ENCODE measurements around the gene AMPD3. TPM values are rescaled to one million over a fixed set of nuclear protein-coding genes. Genes with fewer than 3 reads are reported as not detected.

AMPD3 gene
- total RNA-seq, 1 experiment from 2014 or later, result 5.9 TPM

DNA sequence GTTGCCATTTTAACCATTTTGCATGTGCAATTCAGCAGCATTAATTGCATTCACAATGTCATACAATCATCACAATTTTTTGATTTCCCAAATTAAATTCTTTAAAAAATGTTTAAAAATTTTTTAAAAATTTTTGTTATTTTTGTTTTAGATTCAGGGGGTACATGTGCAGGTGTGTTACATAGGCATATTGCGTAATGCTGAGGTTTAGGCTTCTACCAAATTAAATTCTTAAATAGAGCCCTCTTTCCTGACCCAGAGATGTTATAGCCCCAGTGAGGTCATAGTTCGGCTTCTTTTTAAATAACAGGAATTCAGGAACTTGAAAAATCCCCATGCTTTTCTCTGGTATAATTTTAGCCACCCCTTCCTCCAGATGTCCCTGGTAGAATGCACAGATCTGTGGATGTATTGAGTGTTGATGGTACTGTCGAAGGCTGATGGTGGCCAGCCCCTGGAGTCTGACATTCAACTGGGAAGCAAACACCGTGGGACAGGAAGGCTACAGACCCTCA lies 11.3 kb upstream of the AMPD3 start:
- Histone ChIP-seq H3K9ac (ENCODE audit: extremely low read depth, insufficient read length, low read length) (no peak overlapping the region), H4K8ac (replicated peaks; ENCODE audit: insufficient read length, low read depth, low read length) (no peak overlapping the region), H3K9me3 (ENCODE audit: control insufficient read depth, low read depth, low read length) (no peaks in the 10 kb centered on the region), H2AK5ac (ENCODE audit: insufficient read length, low read length) (no peak overlapping the region), H4K5ac (ENCODE audit: insufficient read length, low read depth, low read length) (no peak overlapping the region), H3K56ac (ENCODE audit: insufficient read length, low read depth, low read length) (no peak overlapping the region), H2BK15ac (ENCODE audit: low read depth, low read length) (no peak overlapping the region), H4K20me1 (ENCODE audit: control insufficient read depth, insufficient read depth, insufficient read length) (no peaks in the 10 kb centered on the region), H2BK120ac (ENCODE audit: low read depth, low read length, poor library complexity, severe bottlenecking) (no peak overlapping the region), H3K4me2 (ENCODE audit: insufficient read depth, insufficient read length, low read length) (no peak overlapping the region), H2BK12ac (ENCODE audit: insufficient read length, low read depth, low read length) (no peak overlapping the region), H2AFZ (ENCODE audit: low read length) (no peak overlapping the region), H3K18ac (ENCODE audit: insufficient read length, low read depth, low read length) (no peak overlapping the region), H3K79me2 (ENCODE audit: insufficient read depth, low read length) (no peaks in the 10 kb centered on the region), H3K23me2 (ENCODE audit: insufficient read length, low read depth, low read length, poor library complexity, severe bottlenecking) (no peaks in the 10 kb centered on the region), H4K91ac (ENCODE audit: insufficient read length, low read depth, low read length) (no peak overlapping the region), H3K27me3 (ENCODE audit: insufficient read depth, low read length) (no peaks in the 10 kb centered on the region), H3K79me1 (ENCODE audit: insufficient read depth, low read depth, low read length, poor library complexity, severe bottlenecking) (no peaks in the 10 kb centered on the region), H3K4me1 (ENCODE audit: insufficient read depth, low read length) (no peaks in the 10 kb centered on the region; the same call in 1 of the 2 replicates), H3K27ac (ENCODE audit: insufficient read length, low read depth, low read length) (no peak overlapping the region), H3K4ac (ENCODE audit: low read depth, low read length) (no peak overlapping the region), H3K14ac (ENCODE audit: insufficient read depth, low read length) (no peak overlapping the region), H3T11ph (ENCODE audit: low read length) (no peak overlapping the region), H2BK20ac (ENCODE audit: low read depth, low read length, poor library complexity, severe bottlenecking) (no peak overlapping the region), H2BK5ac (ENCODE audit: insufficient read length, low read length) (no peak overlapping the region), H3K23ac (ENCODE audit: insufficient read length, low read depth, low read length) (no peak overlapping the region)
- Mint-ChIP-seq H3K4me3 (no peak overlapping the region), H3K4me1 (peaks cover 0 to 2% of the 10 kb centered on the region in 2 experiments; a peak in 1 of 4 replicates), H3K27me3 (ENCODE audit: low read depth) (peaks cover 7% of the 10 kb centered on the region), H3K36me3 (ENCODE audit: insufficient read depth in 1 of 3, low read depth in 3 of 3) (no peaks in the 10 kb centered on the region), H3K27ac (no peak overlapping the region), H3K9me3 (no peaks in the 10 kb centered on the region)
- DNase-seq, result no peak
- no CpG with 5 or more reads among the region's 4 CpGs for WGBS (ENCODE audit: extremely low coverage, insufficient read length, low lambda C conversion rate)
- TF ChIP-seq, protein P1, sequence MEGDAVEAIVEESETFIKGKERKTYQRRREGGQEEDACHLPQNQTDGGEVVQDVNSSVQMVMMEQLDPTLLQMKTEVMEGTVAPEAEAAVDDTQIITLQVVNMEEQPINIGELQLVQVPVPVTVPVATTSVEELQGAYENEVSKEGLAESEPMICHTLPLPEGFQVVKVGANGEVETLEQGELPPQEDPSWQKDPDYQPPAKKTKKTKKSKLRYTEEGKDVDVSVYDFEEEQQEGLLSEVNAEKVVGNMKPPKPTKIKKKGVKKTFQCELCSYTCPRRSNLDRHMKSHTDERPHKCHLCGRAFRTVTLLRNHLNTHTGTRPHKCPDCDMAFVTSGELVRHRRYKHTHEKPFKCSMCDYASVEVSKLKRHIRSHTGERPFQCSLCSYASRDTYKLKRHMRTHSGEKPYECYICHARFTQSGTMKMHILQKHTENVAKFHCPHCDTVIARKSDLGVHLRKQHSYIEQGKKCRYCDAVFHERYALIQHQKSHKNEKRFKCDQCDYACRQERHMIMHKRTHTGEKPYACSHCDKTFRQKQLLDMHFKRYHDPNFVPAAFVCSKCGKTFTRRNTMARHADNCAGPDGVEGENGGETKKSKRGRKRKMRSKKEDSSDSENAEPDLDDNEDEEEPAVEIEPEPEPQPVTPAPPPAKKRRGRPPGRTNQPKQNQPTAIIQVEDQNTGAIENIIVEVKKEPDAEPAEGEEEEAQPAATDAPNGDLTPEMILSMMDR (conservative IDR thresholded peaks at IDR 0.05), result no peak
